Measurements from ENCODE around the gene ZNF302. TPM values are rescaled to one million over a fixed set of nuclear protein-coding genes. Genes with fewer than 3 reads are reported as not detected.
A peak's percentile ranks its signal among the peaks of the same experiment; 100 is the strongest.
"Not testable (repeated sequence)": the region's sequence is repeated elsewhere in the genome, so short reads cannot be mapped to it uniquely, and the experiment has no call there.

ZNF302 gene
- total RNA-seq, 1 experiment from 2014 or later: 23.2 TPM

GRCh38 chr19:34664168-34664567 lies 13.3 kb upstream of the ZNF302 start:
- no TSS peak for BruUV-seq (replicated peaks)
- Mint-ChIP-seq H3K27ac (ENCODE audit: unreplicated experiment) (no peak overlapping the region), H3K4me1 (ENCODE audit: low read depth, unreplicated experiment) (no peaks in the 10 kb centered on the region), H3K36me3 (ENCODE audit: insufficient read depth, unreplicated experiment) (peaks cover 7% of the 10 kb centered on the region), H3K9me3 (ENCODE audit: low read depth, unreplicated experiment) (no peaks in the 10 kb centered on the region), H3K27me3 (ENCODE audit: unreplicated experiment) (no peaks in the 10 kb centered on the region), H3K4me3 (ENCODE audit: low read depth, unreplicated experiment) (no peak overlapping the region)
- no peak for TF ChIP-seq CTCF (IDR thresholded peaks at IDR 0.05; ENCODE audit: unreplicated experiment)
- intact Hi-C loops (cut with micrococcal nuclease; ENCODE audit: unreplicated experiment): no loop called here
- DNase-seq: no peak
- CTCF ChIA-PET: no interaction called here

- intact Hi-C loops (cut with micrococcal nuclease; ENCODE audit: unreplicated experiment): no loop called here
- no peak for TF ChIP-seq CTCF (IDR thresholded peaks at IDR 0.05; ENCODE audit: unreplicated experiment)
- no TSS peak for BruUV-seq (replicated peaks)
- Mint-ChIP-seq H3K4me1 (ENCODE audit: low read depth, unreplicated experiment) (no peaks in the 10 kb centered on the region), H3K36me3 (ENCODE audit: insufficient read depth, unreplicated experiment) (peaks cover 7% of the 10 kb centered on the region), H3K9me3 (ENCODE audit: low read depth, unreplicated experiment) (no peaks in the 10 kb centered on the region), H3K27ac (ENCODE audit: unreplicated experiment) (no peak overlapping the region), H3K27me3 (ENCODE audit: unreplicated experiment) (no peaks in the 10 kb centered on the region), H3K4me3 (ENCODE audit: low read depth, unreplicated experiment) (no peak overlapping the region)
- no peak for DNase-seq
- CTCF ChIA-PET: no interaction called here
These were observed 12.6 kb upstream of the ZNF302 start for GRCh38 chr19:34664870-34665269.

- H3K4me3 Mint-ChIP-seq (ENCODE audit: low read depth, unreplicated experiment); DNase-seq; BruUV-seq (replicated peaks); H3K4me1 Mint-ChIP-seq (ENCODE audit: low read depth, unreplicated experiment); intact Hi-C loops (cut with micrococcal nuclease; ENCODE audit: unreplicated experiment); H3K27ac Mint-ChIP-seq (ENCODE audit: unreplicated experiment); H3K36me3 Mint-ChIP-seq (ENCODE audit: insufficient read depth, unreplicated experiment); CTCF ChIA-PET; H3K9me3 Mint-ChIP-seq (ENCODE audit: low read depth, unreplicated experiment); H3K27me3 Mint-ChIP-seq (ENCODE audit: unreplicated experiment): not testable (repeated sequence)
These were observed 12.2 kb upstream of the ZNF302 start for GRCh38 chr19:34665275-34665674.

- Mint-ChIP-seq H3K36me3 (ENCODE audit: insufficient read depth, unreplicated experiment) (peaks cover 7% of the 10 kb centered on the region), H3K4me1 (ENCODE audit: low read depth, unreplicated experiment) (no peaks in the 10 kb centered on the region), H3K27me3 (ENCODE audit: unreplicated experiment) (no peaks in the 10 kb centered on the region), H3K27ac (ENCODE audit: unreplicated experiment) (peak overlapping the region; percentile 66), H3K9me3 (ENCODE audit: low read depth, unreplicated experiment) (no peaks in the 10 kb centered on the region), H3K4me3 (ENCODE audit: low read depth, unreplicated experiment) (peak overlapping the region; percentile 71)
- DNase-seq: no peak
- no peak for TF ChIP-seq CTCF (IDR thresholded peaks at IDR 0.05; ENCODE audit: unreplicated experiment)
- CTCF ChIA-PET: interaction anchor here (1.1 kb wide), 1 partner anchor 9 kb away, joined by 3 read pairs; no protein-coding TSS in a partner anchor
- BruUV-seq (replicated peaks): no TSS peak
- intact Hi-C loops (cut with micrococcal nuclease; ENCODE audit: unreplicated experiment): no loop called here
These were observed 11.1 kb upstream of the ZNF302 start for GRCh38 chr19:34666200-34666957.

- no peak for TF ChIP-seq CTCF (IDR thresholded peaks at IDR 0.05; ENCODE audit: unreplicated experiment)
- intact Hi-C loops (cut with micrococcal nuclease; ENCODE audit: unreplicated experiment): no loop called here
- Mint-ChIP-seq H3K4me1 (ENCODE audit: low read depth, unreplicated experiment) (no peaks in the 10 kb centered on the region), H3K27me3 (ENCODE audit: unreplicated experiment) (no peaks in the 10 kb centered on the region), H3K27ac (ENCODE audit: unreplicated experiment) (peak overlapping the region; percentile 66), H3K9me3 (ENCODE audit: low read depth, unreplicated experiment) (no peaks in the 10 kb centered on the region), H3K4me3 (ENCODE audit: low read depth, unreplicated experiment) (peak overlapping the region; percentile 71), H3K36me3 (ENCODE audit: insufficient read depth, unreplicated experiment) (peaks cover 7% of the 10 kb centered on the region)
- BruUV-seq (replicated peaks): no TSS peak
- CTCF ChIA-PET: interaction anchor here (1.1 kb wide), 1 partner anchor 9 kb away, joined by 3 read pairs; no protein-coding TSS in a partner anchor
- DNase-seq: no peak
These were observed 10.6 kb upstream of the ZNF302 start for GRCh38 chr19:34666958-34667265.
